ENCODE measurements around the gene ANKRD39. TPM values are rescaled to one million over a fixed set of nuclear protein-coding genes. Genes with fewer than 3 reads are reported as not detected.

The ANKRD39 gene
- total RNA-seq, 1 experiment from 2014 or later: 19.3 TPM

GRCh38 chr2:96874198-96874831, 16.5 kb upstream of the ANKRD39 start:
- no peaks in the 10 kb centered on the region for H3K4me1 Mint-ChIP-seq (ENCODE audit: low read depth, unreplicated experiment)
- DNase-seq: no peak
- H3K36me3 Mint-ChIP-seq (ENCODE audit: insufficient read depth, unreplicated experiment): no peaks in the 10 kb centered on the region

GRCh38 chr2:96873651-96874096, 15.9 kb upstream of the ANKRD39 start:
- Histone ChIP-seq H3K4me3 (ENCODE audit: low read depth, low read length) (no peak overlapping the region), H3K4me1 (peaks cover 16% of the 10 kb centered on the region), H3K9me3 (no peaks in the 10 kb centered on the region), H3K27me3 (replicated peaks; ENCODE audit: control insufficient read depth, insufficient read depth, low read length) (no peaks in the 10 kb centered on the region), H3K36me3 (ENCODE audit: control insufficient read depth, insufficient read depth, low read length) (no peaks in the 10 kb centered on the region)
- no TSS peak for BruUV-seq (replicated peaks)
- H3K4me1 Mint-ChIP-seq (ENCODE audit: low read depth, unreplicated experiment): no peaks in the 10 kb centered on the region
- CTCF ChIA-PET: interaction anchor here (2.2 kb wide), 1 partner anchor 15 kb away, joined by 16 read pairs; the partner anchor contains the start of gene ANKRD39
- no peak for DNase-seq
- intact Hi-C loops (cut with micrococcal nuclease; ENCODE audit: unreplicated experiment): no loop called here
- H3K4me3 Mint-ChIP-seq (ENCODE audit: unreplicated experiment): no peak overlapping the region
- H3K27ac Mint-ChIP-seq (ENCODE audit: unreplicated experiment): no peak overlapping the region
- POLR2A ChIA-PET: no interaction called here
- no peaks in the 10 kb centered on the region for H3K9me3 Mint-ChIP-seq (ENCODE audit: unreplicated experiment)
- no peaks in the 10 kb centered on the region for H3K27me3 Mint-ChIP-seq (ENCODE audit: insufficient read depth, unreplicated experiment)
- no peak for TF ChIP-seq CTCF (IDR thresholded peaks at IDR 0.05; ENCODE audit: insufficient read depth in 1 of 2, low read depth in 1 of 2, low read length in 1 of 2, severe bottlenecking in 1 of 2, unreplicated experiment in 1 of 2)
- H3K36me3 Mint-ChIP-seq (ENCODE audit: insufficient read depth, unreplicated experiment): no peaks in the 10 kb centered on the region

More at GRCh38 chr2:96874198-96874831, 16.5 kb upstream of the ANKRD39 start:
- H3K27ac Mint-ChIP-seq (ENCODE audit: unreplicated experiment): no peak overlapping the region
- CTCF ChIA-PET: no interaction called here
- H3K4me3 ChIP-seq (ENCODE audit: low read depth, low read length): no peak overlapping the region
- H3K4me1 ChIP-seq: peaks cover 16% of the 10 kb centered on the region
- H3K27me3 Mint-ChIP-seq (ENCODE audit: insufficient read depth, unreplicated experiment): no peaks in the 10 kb centered on the region
- H3K27me3 ChIP-seq (replicated peaks; ENCODE audit: control insufficient read depth, insufficient read depth, low read length): no peaks in the 10 kb centered on the region
- H3K4me3 Mint-ChIP-seq (ENCODE audit: unreplicated experiment): no peak overlapping the region
- no peaks in the 10 kb centered on the region for H3K9me3 Mint-ChIP-seq (ENCODE audit: unreplicated experiment)
- no peaks in the 10 kb centered on the region for H3K9me3 ChIP-seq
- H3K36me3 ChIP-seq (ENCODE audit: control insufficient read depth, insufficient read depth, low read length): no peaks in the 10 kb centered on the region
- BruUV-seq (replicated peaks): no TSS peak
- POLR2A ChIA-PET: interaction anchor here (0.6 kb wide), 1 partner anchor 39 kb away, joined by 3 read pairs; no protein-coding TSS in a partner anchor
- intact Hi-C loops (cut with micrococcal nuclease; ENCODE audit: unreplicated experiment): no loop called here
- TF ChIP-seq CTCF (IDR thresholded peaks at IDR 0.05; ENCODE audit: insufficient read depth in 1 of 2, low read depth in 1 of 2, low read length in 1 of 2, severe bottlenecking in 1 of 2, unreplicated experiment in 1 of 2): no peak

- H3K9me3 Mint-ChIP-seq (ENCODE audit: unreplicated experiment): no peaks in the 10 kb centered on the region
- H3K27me3 Mint-ChIP-seq (ENCODE audit: insufficient read depth, unreplicated experiment): no peaks in the 10 kb centered on the region
- no peak for TF ChIP-seq CTCF (IDR thresholded peaks at IDR 0.05; ENCODE audit: insufficient read depth in 1 of 2, low read depth in 1 of 2, low read length in 1 of 2, severe bottlenecking in 1 of 2, unreplicated experiment in 1 of 2)
- Histone ChIP-seq H3K4me3 (ENCODE audit: low read depth, low read length) (no peak overlapping the region), H3K36me3 (ENCODE audit: control insufficient read depth, insufficient read depth, low read length) (no peaks in the 10 kb centered on the region), H3K4me1 (peaks cover 16% of the 10 kb centered on the region), H3K9me3 (no peaks in the 10 kb centered on the region), H3K27me3 (replicated peaks; ENCODE audit: control insufficient read depth, insufficient read depth, low read length) (no peaks in the 10 kb centered on the region)
- ChIA-PET CTCF (interaction anchor here (0.6 to 2.2 kb wide), 3 partner anchors 12 to 54 kb away, joined by 5 to 16 read pairs (median 6); partner anchors contain the start of gene ANKRD39), POLR2A (interaction anchor here (0.8 kb wide), 1 partner anchor 15 kb away, joined by 3 read pairs; the partner anchor contains the start of gene ANKRD39)
- no peaks in the 10 kb centered on the region for H3K4me1 Mint-ChIP-seq (ENCODE audit: low read depth, unreplicated experiment)
- BruUV-seq (replicated peaks): no TSS peak
- intact Hi-C loops (cut with micrococcal nuclease; ENCODE audit: unreplicated experiment): no loop called here
- H3K4me3 Mint-ChIP-seq (ENCODE audit: unreplicated experiment): no peak overlapping the region
- H3K36me3 Mint-ChIP-seq (ENCODE audit: insufficient read depth, unreplicated experiment): no peaks in the 10 kb centered on the region
- peak overlapping the region; percentile 19 for H3K27ac Mint-ChIP-seq (ENCODE audit: unreplicated experiment)
- peak; percentile 63 to 76 for DNase-seq
Observed at GRCh38 chr2:96872591-96873349, 15.0 kb upstream of the ANKRD39 start.
